Ecto neural progenitor cell (in vitro differentiated cells): Measurements from ENCODE around the gene CTXN1.

Source experiments
- DNase-seq: peaks from one replicate; pipeline ENCODE4 v3.0.0-alpha.2; 2018; ENCODE audit warnings: low spot score

Gene CTXN1

DNA sequence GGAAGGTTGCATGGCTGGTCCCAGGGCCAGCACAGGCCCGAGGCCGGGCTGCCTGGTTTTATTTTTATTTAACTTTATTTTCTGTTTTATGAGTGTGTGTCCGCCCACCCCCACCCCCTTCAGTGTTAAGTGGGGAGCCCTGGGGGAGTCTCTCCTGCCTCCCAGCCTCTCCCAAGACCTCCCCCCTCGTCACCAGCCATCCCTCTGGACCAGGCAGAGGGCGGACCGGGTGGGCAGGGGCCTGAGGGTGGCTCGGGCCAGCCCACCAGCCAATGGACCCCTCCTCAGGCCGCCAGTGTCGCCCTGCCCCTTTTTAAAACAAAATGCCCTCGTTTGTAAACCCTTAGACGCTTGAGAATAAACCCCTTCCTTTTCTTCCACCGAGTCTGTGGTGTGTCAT, 11.8 kb downstream of the CTXN1 start:
- DNase-seq: no peak

DNA sequence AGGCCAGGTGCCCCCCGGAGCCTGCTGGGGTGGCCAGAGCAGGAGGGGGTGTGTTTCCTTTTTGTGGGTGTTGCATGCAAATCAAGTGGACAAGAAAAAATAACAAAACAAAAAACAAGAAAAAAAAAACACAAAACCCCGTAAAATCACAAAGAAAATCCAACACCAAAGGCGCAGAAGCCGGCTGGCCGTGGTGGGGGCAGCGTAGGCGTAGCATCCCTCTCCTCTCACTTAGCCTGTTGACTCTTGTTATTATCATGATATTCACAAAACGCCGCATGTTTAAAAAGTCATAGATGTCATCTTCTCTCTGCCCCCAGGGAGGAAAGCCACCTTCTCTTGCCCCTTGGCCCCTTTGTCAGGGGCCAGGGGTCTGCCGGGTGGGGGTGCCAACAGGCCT, 12.3 kb downstream of the CTXN1 start:
- DNase-seq: no peak

DNA sequence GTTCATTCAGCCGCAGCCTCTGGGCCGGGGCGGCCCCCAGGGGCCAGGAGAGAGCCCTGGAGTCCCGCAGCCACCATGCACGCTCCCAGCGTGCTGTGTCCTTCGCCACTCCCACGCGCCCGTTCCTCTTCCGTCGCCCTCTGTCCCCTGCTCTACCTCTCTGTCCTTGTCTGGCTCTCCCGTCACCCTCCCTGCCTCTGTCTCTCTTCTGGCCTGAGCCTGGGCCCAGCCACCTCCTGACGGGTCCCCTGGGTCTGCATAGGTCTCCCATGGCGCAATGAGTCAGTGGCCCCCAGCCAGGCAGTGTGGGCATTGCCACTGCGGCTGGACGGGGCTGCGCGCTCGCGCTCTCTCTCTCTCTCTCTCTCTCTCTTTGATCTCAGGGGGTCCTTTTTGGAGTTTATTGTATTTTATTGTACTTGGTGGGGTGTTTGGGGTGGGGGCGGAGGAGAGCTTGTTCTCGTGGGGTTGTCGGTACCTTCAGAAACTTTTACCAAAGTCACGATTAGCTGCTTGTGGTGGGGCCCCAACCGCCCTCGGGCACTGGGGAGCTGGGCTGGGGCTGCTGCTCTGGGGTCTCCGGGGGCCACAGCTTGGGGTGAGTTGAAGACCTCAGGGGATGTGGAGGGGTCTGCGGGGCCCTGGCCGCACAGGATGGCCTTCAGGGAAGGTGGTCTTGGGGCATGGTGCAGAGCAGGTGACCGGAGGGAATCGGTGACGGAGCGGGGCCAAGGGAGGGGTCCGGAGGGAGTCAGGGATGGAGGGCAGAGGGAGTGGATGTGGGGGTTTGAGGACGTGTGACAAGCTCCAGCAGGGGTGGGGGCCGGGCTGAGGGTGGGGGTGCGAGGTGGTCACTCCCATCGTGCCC, 13.0 kb downstream of the CTXN1 start:
- DNase-seq: no peak

DNA sequence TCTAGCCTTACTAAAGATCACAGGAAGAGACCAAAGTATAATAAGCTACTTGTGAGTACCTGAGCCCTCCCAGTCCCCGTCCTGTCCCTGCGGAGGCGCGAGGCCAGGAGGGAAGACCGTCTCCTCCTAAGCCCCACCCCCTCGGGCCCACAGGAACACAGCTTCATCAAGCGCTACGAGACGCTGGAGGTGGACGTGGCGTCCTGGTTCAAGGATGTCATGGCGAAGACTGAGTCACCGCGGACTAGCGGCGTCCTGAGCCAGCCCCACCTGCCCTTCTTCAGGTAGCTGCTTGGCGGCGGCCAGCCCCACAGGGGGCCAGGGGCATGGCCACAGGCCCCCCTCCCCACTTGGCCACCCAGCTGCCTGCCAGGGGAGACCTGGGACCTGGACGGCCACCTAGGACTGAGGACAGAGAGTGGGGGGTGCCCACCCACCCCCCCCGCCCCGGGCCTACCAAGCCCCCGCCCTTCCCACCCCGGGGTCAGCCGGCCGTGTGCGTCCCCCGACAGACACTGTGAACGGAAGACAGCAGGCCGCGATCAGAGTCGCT, 13.7 kb downstream of the CTXN1 start:
- no peak for DNase-seq

DNA sequence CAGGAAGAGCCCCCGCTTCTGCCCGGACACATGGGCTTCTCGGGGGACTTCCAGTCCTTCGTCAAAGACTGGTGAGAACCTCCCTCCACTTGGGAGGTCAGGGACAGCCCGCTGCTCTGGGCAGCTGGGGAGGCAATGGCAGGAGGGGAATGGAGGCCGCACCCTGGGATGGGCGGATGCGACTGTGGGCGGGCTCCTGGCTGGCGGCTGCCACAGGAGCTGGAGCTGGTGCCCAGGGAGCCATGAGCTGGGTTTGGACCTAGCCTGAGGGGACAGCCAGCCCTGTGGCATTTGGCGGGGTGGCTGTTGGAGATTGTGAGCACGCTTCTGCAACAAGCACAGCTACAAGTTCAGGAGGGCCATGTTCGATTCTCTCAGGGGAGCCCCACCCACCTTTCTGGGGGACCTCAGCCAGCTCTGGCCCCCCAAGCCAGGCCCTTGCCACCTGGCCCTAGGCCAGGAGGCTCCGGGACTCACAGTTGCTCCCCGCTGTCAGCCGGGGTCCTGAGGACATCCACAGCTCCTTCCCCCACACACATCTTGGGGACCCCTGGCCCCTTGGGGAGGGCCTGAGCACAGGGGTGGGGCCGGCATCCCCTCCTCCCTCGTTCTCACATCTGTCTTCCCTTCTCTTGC, 14.3 kb downstream of the CTXN1 start:
- DNase-seq: no peak

DNA sequence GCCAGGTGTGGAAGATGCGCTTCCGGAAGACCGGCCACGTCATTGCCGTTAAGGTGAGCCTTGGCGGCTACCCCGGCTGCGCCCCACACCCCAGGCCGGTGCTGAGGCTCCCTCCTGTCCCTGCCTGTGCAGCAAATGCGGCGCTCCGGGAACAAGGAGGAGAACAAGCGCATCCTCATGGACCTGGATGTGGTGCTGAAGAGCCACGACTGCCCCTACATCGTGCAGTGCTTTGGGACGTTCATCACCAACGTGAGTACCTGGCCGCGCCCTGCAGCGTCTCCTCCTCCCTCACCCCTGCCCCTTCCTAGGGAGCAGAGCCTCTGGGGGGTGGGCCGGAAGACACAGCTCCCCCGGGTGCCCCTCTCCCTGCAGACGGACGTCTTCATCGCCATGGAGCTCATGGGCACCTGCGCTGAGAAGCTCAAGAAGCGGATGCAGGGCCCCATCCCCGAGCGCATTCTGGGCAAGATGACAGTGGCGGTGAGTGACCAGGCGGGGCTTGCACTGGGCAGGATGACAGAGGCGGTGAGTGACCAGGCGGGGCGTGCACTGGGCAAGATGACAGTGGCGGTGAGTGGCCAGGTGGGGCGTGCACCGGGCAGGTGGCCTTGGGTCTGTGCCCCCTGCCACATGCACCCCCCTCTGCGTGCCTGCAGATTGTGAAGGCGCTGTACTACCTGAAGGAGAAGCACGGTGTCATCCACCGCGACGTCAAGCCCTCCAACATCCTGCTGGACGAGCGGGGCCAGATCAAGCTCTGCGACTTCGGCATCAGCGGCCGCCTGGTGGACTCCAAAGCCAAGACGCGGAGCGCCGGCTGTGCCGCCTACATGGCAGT, 15.4 kb downstream of the CTXN1 start:
- no peak for DNase-seq

DNA sequence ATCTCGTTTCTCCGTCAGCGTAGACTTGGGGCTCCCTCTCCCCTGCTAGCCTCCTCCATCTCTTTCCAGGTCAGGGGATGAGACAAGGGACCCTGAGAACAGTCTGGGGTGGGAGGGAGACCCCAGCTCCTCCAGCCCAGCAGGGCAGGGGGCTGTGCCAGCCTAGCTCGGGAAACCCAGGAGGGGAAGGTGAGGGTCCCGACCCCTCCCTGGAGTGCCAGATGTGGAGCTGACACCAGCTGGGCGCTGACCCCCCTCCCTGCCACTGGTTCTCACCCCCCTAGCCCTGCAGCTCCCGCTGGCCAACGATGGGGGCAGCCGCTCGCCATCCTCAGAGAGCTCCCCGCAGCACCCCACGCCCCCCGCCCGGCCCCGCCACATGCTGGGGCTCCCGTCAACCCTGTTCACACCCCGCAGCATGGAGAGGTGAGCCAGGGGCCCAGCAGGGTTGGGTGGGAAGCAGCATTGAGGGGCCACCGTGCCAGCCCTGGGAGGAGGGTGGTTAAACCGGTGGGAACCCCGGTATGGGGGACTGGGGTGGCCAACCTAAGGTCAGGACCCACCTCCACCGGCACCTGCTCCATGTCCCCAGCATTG, 16.4 kb downstream of the CTXN1 start:
- no peak for DNase-seq

DNA sequence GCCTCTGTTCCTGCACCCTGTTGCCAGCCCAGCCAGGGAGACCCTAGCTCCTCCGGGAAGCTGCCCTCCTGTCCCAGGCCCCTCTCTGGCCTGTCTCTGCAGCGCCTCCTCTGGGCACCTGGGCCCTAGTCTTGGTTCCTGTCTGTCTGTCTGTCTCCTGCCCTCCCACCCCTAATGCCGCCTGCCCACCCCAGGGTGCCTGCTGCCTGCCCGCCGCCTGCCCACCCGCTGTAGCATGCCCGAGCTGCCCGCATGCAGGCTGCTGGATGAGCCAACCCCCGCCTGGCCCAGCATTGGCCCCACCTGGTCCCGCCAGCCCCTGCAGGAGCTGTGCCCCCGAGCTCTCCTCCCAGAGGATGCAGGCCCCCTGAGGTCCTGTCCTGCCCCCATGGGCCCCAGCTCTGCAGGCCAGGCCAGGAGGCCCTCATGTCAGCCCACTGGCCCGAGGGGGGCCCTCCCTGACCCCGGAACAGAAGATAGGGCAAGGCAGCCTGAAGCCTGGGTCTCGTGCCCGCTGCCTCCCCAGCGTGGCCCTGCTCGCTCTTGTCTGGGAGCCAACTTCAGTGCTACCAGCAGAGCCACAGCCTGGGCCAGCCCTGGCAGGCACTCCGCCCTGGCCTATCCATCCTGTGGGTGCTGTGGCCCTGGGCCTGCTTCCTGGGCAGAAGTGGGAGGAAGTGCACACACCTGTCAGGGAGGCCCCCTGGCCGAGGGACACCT, 17.0 kb downstream of the CTXN1 start:
- DNase-seq: no peak

DNA sequence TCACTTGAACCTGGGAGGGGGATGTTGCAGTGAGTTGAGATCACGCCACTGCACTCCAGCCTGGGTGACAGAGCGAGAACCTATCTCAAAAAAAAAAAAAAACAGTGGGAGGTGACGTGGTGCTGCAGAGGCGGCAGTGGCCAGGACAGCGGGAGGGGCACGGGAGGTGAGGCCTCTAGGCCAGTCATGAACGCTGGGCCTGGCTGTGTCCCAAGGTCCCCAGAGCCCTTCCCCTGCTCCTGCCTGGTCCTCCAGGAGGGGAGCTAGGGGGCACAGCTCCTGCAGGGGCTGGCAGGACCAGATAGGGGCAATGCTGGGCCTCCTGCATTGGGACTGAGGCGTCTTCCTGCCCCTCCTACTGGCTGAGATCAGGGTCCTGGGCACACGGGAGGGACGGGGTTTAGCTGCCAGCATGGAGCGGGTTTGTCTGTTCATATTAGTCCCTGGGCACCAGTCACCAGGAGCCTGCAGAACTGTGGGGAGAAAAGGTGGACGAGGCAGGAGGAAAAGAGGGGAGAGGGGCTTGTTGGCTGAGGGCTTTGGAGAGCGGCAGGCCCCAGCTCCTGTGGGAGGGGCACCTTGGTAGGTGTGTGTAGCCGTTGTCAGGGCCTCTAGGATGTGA, 17.7 kb downstream of the CTXN1 start:
- no peak for DNase-seq

GRCh38 chr19:7907544-7907943, 18.4 kb downstream of the CTXN1 start:
- no peak for DNase-seq

- no peak for DNase-seq
Observed at GRCh38 chr19:7907122-7907521, 18.8 kb downstream of the CTXN1 start.

DNA sequence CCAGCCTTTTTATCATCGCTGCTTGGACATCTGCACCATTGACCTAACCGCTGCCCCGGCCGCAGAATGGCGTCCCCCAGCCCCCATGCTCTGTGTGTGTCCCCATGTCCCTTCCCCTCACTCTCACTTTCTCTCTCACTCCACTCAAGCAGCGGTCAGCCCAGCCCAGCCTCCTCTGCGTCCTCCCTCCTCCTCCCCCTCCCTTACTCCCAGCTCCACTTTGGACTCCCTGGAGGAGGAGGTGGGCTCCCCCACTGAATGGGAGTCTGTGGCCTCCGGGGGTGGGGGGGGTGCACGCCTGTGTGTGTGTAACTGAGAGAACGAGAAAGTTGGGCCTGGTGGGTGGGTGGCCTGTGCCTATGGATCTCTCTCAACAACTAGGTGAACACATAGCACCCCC, 20.1 kb downstream of the CTXN1 start:
- no peak for DNase-seq

GRCh38 chr19:7905268-7905667, 20.7 kb downstream of the CTXN1 start:
- DNase-seq: no peak

- DNase-seq: peak; percentile 75
Observed at GRCh38 chr19:7904074-7905020, 21.6 kb downstream of the CTXN1 start.

- DNase-seq: peak; percentile 100
Observed at GRCh38 chr19:7903244-7904073, 22.5 kb downstream of the CTXN1 start, which contains the start of gene MAP2K7. Gene MAP2K7, plus strand, starts transcription at chr19:7903877. Its CDS starts 68 bp downstream, at chr19:7903945.

DNA sequence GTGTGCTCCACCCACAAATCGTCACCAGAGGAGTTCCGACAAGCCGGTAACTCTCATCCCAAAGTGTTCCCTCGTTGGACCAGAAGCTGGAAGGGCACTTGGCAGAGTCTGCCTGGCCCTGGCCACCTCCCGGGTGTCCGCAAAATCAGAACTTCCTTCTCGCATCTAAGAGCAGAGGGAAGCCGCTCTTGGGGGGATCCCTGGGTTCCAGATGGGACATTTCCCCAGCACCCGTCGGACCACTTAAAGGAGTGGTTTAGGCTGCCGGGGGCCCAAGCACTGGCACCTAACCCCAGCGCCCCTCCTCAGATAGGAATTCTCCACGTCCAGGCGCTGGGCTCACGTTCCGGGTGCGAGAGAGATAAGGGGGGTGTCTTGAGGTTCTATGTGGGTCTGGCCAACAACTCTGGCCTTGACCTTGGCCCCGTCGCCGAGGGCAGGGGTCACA, 23.1 kb downstream of the CTXN1 start:
- DNase-seq: no peak

- no peak for DNase-seq
Observed at GRCh38 chr19:7901337-7901736, 24.6 kb downstream of the CTXN1 start.

DNA sequence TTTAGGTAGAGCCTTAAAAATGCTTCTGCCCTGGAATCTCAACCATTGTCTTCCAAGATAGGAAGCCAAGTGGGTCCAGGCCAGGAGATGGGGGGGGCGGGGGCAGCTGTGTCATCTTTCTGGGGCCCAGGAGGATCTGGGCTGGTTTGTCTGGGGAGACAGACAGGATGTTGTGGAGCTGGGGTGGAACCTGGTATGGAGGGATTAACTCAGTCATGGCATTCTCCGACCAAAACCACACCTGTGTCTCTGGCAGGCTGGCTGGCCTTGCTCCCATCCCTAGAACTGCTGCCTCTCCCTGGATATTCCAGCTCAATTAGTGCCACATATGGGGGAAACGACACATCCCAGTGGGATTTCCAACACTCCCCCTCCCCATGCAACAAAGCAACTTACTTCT, 25.0 kb downstream of the CTXN1 start:
- no peak for DNase-seq
